SK-N-SH treated with all-trans-retinoic acid at 6 μM for 48 hours (cell line): ENCODE data around the gene ZNF136.

ENCODE experiments used
- CSDC2 ChIP-seq: fragments of 250-450 bp; sonication (Bioruptor Pico); IDR thresholded peaks from 2 replicates; pipeline ENCODE4 v1.5.0; 2020; ENCODE audit warnings: mild to moderate bottlenecking, moderate library complexity
- OSR1 ChIP-seq: fragments of 250-450 bp; sonication (Bioruptor Pico); IDR thresholded peaks from 2 replicates; pipeline ENCODE4 v1.8.0; 2022; ENCODE audit warnings: moderate library complexity, mild to moderate bottlenecking, inconsistent platforms
- RARB ChIP-seq: fragments of 250-450 bp; sonication (Bioruptor Pico); IDR thresholded peaks from 2 replicates; pipeline ENCODE4 v1.8.0; 2021; ENCODE audit warnings: mild to moderate bottlenecking, moderate library complexity
- TOX ChIP-seq: fragments of 250-450 bp; sonication (Bioruptor Pico); IDR thresholded peaks from 2 replicates; pipeline ENCODE4 v1.8.0; 2021; ENCODE audit warnings: mild to moderate bottlenecking, moderate library complexity, borderline replicate concordance
- ZNF565 ChIP-seq: fragments of 450-650 bp; formaldehyde crosslinking; conservative IDR thresholded peaks from 2 replicates; pipeline ENCODE4 v1.5.0; 2020; ENCODE audit warnings: low read depth, mild to moderate bottlenecking, moderate library complexity
- TF ChIP-seq, protein P1 (sequence below): fragments of 250-450 bp; sonication (Bioruptor Pico); IDR thresholded peaks from 2 replicates; pipeline ENCODE4 v1.5.0; 2020; ENCODE audit warnings: mild to moderate bottlenecking, moderate library complexity
- TF ChIP-seq, protein P2 (sequence below): fragments of 250-450 bp; sonication (Bioruptor Pico); IDR thresholded peaks from 2 replicates; pipeline ENCODE4 v1.8.0; 2020; ENCODE audit warnings: mild to moderate bottlenecking, moderate library complexity, borderline replicate concordance

DNA sequence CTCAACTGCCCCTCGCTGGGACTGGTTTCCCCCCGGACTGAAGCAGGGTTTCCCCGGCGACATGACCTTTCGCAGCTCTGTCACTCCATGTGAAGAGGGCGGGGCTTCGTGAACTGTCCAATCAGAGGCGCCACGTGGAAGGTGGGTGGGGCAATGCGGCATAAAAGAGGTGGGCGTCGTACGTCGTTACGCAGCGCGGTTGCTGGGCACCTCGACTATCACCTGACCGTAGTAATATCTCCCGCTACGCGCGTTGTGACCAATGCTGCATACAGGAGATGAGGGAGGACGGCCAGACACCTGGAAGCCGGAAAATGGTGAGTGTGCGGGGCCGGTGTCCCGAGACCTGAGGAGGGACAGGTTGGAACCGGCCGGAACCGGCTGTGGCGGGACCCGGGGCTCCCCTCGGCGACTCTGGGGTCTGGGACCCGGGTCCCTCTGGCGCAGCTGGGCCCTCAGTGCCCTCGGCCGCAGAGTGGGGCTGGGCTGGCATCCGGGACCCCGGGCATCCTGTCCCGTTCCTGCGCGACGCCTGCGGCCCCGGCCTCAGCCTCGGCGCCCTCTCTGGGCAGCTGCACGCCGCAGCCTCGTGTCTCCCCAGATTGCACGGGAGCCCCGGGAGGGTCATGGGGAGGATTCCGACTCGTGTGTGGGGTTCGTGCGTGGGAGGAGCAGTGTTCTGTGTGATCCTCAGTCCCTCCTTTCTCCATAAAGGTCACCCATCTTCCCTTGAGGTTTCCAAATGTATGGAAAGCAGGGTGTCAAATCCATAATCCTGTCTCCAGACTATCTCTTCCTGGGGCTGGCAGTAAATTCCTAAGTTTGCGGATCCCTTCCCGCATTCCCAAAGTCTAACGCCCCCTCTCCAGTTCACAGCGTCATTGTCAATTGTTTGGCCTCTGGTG, 32.2 kb downstream of the ZNF136 start:
- no peak for TF ChIP-seq TOX (CRISPR knock-in tag)
- no peak for TF ChIP-seq OSR1 (CRISPR knock-in tag)
- TF ChIP-seq, protein P1, sequence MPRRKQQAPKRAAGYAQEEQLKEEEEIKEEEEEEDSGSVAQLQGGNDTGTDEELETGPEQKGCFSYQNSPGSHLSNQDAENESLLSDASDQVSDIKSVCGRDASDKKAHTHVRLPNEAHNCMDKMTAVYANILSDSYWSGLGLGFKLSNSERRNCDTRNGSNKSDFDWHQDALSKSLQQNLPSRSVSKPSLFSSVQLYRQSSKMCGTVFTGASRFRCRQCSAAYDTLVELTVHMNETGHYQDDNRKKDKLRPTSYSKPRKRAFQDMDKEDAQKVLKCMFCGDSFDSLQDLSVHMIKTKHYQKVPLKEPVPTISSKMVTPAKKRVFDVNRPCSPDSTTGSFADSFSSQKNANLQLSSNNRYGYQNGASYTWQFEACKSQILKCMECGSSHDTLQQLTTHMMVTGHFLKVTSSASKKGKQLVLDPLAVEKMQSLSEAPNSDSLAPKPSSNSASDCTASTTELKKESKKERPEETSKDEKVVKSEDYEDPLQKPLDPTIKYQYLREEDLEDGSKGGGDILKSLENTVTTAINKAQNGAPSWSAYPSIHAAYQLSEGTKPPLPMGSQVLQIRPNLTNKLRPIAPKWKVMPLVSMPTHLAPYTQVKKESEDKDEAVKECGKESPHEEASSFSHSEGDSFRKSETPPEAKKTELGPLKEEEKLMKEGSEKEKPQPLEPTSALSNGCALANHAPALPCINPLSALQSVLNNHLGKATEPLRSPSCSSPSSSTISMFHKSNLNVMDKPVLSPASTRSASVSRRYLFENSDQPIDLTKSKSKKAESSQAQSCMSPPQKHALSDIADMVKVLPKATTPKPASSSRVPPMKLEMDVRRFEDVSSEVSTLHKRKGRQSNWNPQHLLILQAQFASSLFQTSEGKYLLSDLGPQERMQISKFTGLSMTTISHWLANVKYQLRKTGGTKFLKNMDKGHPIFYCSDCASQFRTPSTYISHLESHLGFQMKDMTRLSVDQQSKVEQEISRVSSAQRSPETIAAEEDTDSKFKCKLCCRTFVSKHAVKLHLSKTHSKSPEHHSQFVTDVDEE (CRISPR knock-in tag) = no peak
- TF ChIP-seq, protein P2, sequence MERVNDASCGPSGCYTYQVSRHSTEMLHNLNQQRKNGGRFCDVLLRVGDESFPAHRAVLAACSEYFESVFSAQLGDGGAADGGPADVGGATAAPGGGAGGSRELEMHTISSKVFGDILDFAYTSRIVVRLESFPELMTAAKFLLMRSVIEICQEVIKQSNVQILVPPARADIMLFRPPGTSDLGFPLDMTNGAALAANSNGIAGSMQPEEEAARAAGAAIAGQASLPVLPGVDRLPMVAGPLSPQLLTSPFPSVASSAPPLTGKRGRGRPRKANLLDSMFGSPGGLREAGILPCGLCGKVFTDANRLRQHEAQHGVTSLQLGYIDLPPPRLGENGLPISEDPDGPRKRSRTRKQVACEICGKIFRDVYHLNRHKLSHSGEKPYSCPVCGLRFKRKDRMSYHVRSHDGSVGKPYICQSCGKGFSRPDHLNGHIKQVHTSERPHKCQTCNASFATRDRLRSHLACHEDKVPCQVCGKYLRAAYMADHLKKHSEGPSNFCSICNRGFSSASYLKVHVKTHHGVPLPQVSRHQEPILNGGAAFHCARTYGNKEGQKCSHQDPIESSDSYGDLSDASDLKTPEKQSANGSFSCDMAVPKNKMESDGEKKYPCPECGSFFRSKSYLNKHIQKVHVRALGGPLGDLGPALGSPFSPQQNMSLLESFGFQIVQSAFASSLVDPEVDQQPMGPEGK (CRISPR knock-in tag) = no peak
- TF ChIP-seq ZNF565 (CRISPR knock-in tag) = no peak
- TF ChIP-seq RARB (CRISPR knock-in tag) = no peak
- TF ChIP-seq CSDC2 (CRISPR knock-in tag) = no peak
